Measurements from ENCODE around the gene PTPRF.
A peak's percentile ranks its signal among the peaks of the same experiment; 100 is the strongest.

Gene PTPRF

DNA sequence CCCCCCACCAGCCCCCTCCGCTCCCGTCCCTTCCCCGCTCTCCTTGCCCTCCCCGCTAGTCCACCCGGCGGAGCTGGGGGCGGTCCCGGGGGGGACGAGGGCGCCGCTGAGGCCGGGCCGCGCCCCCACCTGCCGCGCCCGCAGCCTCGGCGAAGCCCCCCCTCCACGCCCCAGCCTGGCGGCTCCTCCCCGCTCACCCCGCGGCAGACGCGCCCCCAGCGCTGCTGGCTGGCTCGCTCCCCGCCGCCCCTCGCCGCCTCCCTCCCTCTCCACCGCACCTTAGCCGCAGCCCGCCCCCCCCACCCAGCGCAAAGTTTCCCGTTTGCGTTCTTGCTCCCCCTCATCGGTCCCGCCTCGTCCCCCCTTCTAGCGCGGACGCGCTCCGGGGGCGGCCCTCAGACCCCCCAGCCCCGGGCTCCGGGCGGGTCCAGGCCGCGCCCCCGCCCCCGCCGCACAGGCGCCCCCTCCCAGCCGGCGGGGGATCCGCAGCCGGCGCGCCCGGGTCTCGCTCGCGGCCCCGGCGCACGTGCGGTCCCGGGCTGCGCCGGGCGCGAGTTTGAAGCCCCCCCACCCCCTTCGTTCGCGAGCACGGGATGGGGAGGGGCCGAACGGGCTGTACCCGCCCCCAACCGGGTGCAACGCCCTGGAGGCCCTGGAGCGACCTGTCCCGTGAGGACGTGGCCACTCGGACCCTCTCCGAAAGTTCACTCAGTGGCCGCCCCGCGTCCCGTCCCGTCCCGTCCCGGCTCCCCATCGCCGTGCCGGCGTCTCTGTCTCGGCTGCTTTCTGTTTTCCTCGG is 623 bp downstream of the PTPRF start:
- H3K9me3 ChIP-seq (ENCODE audit: control extremely low read depth in 1 of 5, control insufficient read depth in 4 of 5, insufficient read depth in 2 of 5, low read depth in 1 of 5, low read length in 4 of 5) = no peaks in the 10 kb centered on the region
- DNase-seq = peak in 2 of 3 donors; percentile 42 to 60
- no peaks in the 10 kb centered on the region for H3K36me3 ChIP-seq (ENCODE audit: control insufficient read depth in 4 of 4, insufficient read depth in 4 of 4, low read length in 3 of 4)
- ChIA-PET POLR2A (no interaction called here), CTCF (interaction anchor here (0.9 to 1.7 kb wide), 2 partner anchors 17 to 404 kb away, joined by 3 to 9 read pairs; no protein-coding TSS in a partner anchor)
- WGBS (ENCODE audit: insufficient coverage) = under 1% methylated on average over 63 of the region's 102 CpGs
- peaks cover 0 to 15% (median 8%) of the 10 kb centered on the region in 4 experiments for H3K4me1 ChIP-seq (ENCODE audit: control extremely low read depth in 1 of 4, control insufficient read depth in 4 of 4, insufficient read depth in 4 of 4, low read length in 3 of 4)
- peaks cover 2 to 14% (median 10%) of the 10 kb centered on the region in 5 experiments for H3K27me3 ChIP-seq (replicated peaks in 2 of 5; ENCODE audit: control insufficient read depth in 4 of 5, insufficient read depth in 5 of 5, low read length in 4 of 5)
- H3K27ac ChIP-seq (ENCODE audit: insufficient read depth in 1 of 2, low read depth in 1 of 2, low read length in 2 of 2, poor library complexity in 1 of 2, severe bottlenecking in 2 of 2) = no peak overlapping the region
- H3K4me3 ChIP-seq (ENCODE audit: control insufficient read depth in 1 of 7, extremely low read depth in 1 of 7, insufficient read depth in 4 of 7, low read depth in 2 of 7, low read length in 6 of 7) = peak overlapping the region; percentile 8 to 73 (median 57)

DNA sequence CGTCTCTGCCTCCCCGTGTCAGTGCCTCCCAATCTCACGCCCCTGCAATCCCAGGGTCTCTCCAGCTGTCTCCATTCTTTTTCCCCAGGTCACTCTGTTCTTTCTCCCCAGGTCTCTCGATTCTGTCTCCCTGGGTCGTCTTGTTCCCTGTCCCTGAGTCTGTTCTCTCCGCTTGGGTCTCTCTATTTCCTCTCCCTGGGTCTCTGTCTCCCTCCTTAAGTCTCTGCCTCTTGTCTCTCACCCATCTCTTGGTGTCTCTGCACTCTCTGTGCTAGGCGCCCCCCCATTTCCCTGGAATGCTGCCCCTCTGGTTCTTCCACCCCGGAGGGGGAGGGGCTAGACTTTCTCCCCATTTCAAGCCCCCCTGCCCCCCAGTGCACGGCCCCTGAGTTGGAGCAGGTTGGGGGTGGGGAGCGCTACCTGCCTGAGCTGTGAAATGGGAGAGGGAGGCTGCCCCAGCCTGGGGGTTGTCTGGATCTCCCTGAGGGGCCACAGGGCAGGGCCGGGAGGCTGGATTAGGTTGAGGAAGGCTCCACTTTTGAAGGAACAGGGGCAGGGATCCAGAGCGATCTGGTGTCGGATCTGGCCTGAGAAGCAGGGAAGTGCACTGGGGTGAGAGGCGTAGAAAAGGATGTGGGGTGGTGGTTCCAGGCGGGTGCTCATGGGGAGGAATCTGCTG is 1.4 kb downstream of the PTPRF start:
- Histone ChIP-seq H3K27me3 (replicated peaks in 2 of 5; ENCODE audit: control insufficient read depth in 4 of 5, insufficient read depth in 5 of 5, low read length in 4 of 5) (peaks cover 2 to 14% (median 10%) of the 10 kb centered on the region in 5 experiments), H3K4me3 (ENCODE audit: control insufficient read depth in 1 of 7, extremely low read depth in 1 of 7, insufficient read depth in 4 of 7, low read depth in 2 of 7, low read length in 6 of 7) (peak overlapping the region; percentile 8 to 73 (median 55)), H3K27ac (ENCODE audit: insufficient read depth in 1 of 2, low read depth in 1 of 2, low read length in 2 of 2, poor library complexity in 1 of 2, severe bottlenecking in 2 of 2) (no peak overlapping the region), H3K9me3 (ENCODE audit: control extremely low read depth in 1 of 5, control insufficient read depth in 4 of 5, insufficient read depth in 2 of 5, low read depth in 1 of 5, low read length in 4 of 5) (no peaks in the 10 kb centered on the region), H3K4me1 (ENCODE audit: control extremely low read depth in 1 of 4, control insufficient read depth in 4 of 4, insufficient read depth in 4 of 4, low read length in 3 of 4) (peaks cover 0 to 15% (median 8%) of the 10 kb centered on the region in 4 experiments), H3K36me3 (ENCODE audit: control insufficient read depth in 4 of 4, insufficient read depth in 4 of 4, low read length in 3 of 4) (no peaks in the 10 kb centered on the region)
- ChIA-PET POLR2A (no interaction called here), CTCF (no interaction called here)
- DNase-seq = no peak
- 57% methylated on average over 12 of the region's 15 CpGs for WGBS (ENCODE audit: insufficient coverage)

DNA sequence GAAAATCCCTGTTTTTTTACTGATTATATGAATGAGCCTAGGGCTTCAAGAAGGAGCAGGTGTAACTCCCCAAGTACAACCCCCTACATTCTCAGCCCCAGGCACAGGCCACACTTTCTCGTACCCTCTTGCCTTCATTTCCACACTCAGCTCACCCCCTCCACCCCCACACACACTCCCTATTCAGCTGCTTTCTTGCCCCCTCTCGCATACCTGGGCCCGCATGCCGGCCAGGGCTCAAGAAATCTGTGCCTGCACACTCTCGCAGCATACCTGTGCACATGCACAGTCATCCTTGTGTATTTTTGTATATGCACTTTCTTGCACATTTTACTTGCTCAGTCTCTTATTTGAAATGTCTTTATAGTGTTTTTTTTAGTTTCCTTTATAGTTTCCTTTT is 2.0 kb downstream of the PTPRF start:
- H3K4me1 ChIP-seq (ENCODE audit: control extremely low read depth in 1 of 4, control insufficient read depth in 4 of 4, insufficient read depth in 4 of 4, low read length in 3 of 4) = peaks cover 0 to 15% (median 8%) of the 10 kb centered on the region in 4 experiments
- no peak overlapping the region for H3K4me3 ChIP-seq (ENCODE audit: control insufficient read depth in 1 of 7, extremely low read depth in 1 of 7, insufficient read depth in 4 of 7, low read depth in 2 of 7, low read length in 6 of 7)
- ChIA-PET CTCF (interaction anchor here (1.3 kb wide), 1 partner anchor 402 kb away, joined by 5 read pairs; no protein-coding TSS in a partner anchor), POLR2A (interaction anchor here (1.3 kb wide), 1 partner anchor 117 kb away, joined by 3 read pairs; the partner anchor contains the start of gene KDM4A)
- 93% methylated on average over 5 of the region's 5 CpGs for WGBS (ENCODE audit: insufficient coverage)
- H3K27ac ChIP-seq (ENCODE audit: insufficient read depth in 1 of 2, low read depth in 1 of 2, low read length in 2 of 2, poor library complexity in 1 of 2, severe bottlenecking in 2 of 2) = no peak overlapping the region
- H3K9me3 ChIP-seq (ENCODE audit: control extremely low read depth in 1 of 5, control insufficient read depth in 4 of 5, insufficient read depth in 2 of 5, low read depth in 1 of 5, low read length in 4 of 5) = no peaks in the 10 kb centered on the region
- H3K36me3 ChIP-seq (ENCODE audit: control insufficient read depth in 4 of 4, insufficient read depth in 4 of 4, low read length in 3 of 4) = no peaks in the 10 kb centered on the region
- peaks cover 2 to 14% (median 10%) of the 10 kb centered on the region in 5 experiments for H3K27me3 ChIP-seq (replicated peaks in 2 of 5; ENCODE audit: control insufficient read depth in 4 of 5, insufficient read depth in 5 of 5, low read length in 4 of 5)
- no peak for DNase-seq

DNA sequence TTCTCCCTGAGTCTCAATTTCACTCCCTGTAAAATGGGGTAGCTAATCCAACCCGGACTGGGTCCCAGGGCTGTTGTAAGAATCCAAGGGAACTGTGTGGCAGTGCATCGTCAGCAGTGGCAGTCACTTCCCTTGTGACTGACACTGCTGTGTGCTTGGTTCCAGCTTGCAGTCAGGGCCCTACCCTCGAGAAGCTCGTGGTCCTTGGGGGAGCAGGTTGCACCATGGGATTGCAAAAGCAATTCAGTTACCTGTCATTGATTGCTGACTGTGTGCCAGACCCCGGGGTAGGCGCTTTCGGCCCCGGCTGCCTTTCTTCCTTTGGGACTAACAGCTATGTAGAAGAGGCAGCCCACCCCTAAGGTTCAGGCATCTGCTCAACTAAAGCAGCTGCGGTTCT is 2.9 kb downstream of the PTPRF start:
- Histone ChIP-seq H3K27me3 (replicated peaks in 2 of 5; ENCODE audit: control insufficient read depth in 4 of 5, insufficient read depth in 5 of 5, low read length in 4 of 5) (peaks cover 2 to 14% (median 6%) of the 10 kb centered on the region in 5 experiments), H3K4me1 (ENCODE audit: control extremely low read depth in 1 of 4, control insufficient read depth in 4 of 4, insufficient read depth in 4 of 4, low read length in 3 of 4) (peaks cover 0 to 15% (median 8%) of the 10 kb centered on the region in 4 experiments), H3K27ac (ENCODE audit: insufficient read depth in 1 of 2, low read depth in 1 of 2, low read length in 2 of 2, poor library complexity in 1 of 2, severe bottlenecking in 2 of 2) (no peak overlapping the region), H3K4me3 (ENCODE audit: control insufficient read depth in 1 of 7, extremely low read depth in 1 of 7, insufficient read depth in 4 of 7, low read depth in 2 of 7, low read length in 6 of 7) (no peak overlapping the region), H3K9me3 (ENCODE audit: control extremely low read depth in 1 of 5, control insufficient read depth in 4 of 5, insufficient read depth in 2 of 5, low read depth in 1 of 5, low read length in 4 of 5) (no peaks in the 10 kb centered on the region), H3K36me3 (ENCODE audit: control insufficient read depth in 4 of 4, insufficient read depth in 4 of 4, low read length in 3 of 4) (no peaks in the 10 kb centered on the region)
- ChIA-PET CTCF (interaction anchor here (0.9 to 2.6 kb wide), 5 partner anchors 13 to 401 kb away, joined by 3 to 8 read pairs (median 5); no protein-coding TSS in a partner anchor), POLR2A (interaction anchor here (1.3 kb wide), 1 partner anchor 117 kb away, joined by 3 read pairs; the partner anchor contains the start of gene KDM4A)
- DNase-seq = no peak
- 90% methylated on average over 9 of the region's 9 CpGs for WGBS (ENCODE audit: insufficient coverage)

- Histone ChIP-seq H3K36me3 (ENCODE audit: control insufficient read depth in 4 of 4, insufficient read depth in 4 of 4, low read length in 3 of 4) (no peaks in the 10 kb centered on the region), H3K4me3 (ENCODE audit: control insufficient read depth in 1 of 7, extremely low read depth in 1 of 7, insufficient read depth in 4 of 7, low read depth in 2 of 7, low read length in 6 of 7) (no peak overlapping the region), H3K27me3 (replicated peaks in 2 of 5; ENCODE audit: control insufficient read depth in 4 of 5, insufficient read depth in 5 of 5, low read length in 4 of 5) (peaks cover 2 to 14% (median 6%) of the 10 kb centered on the region in 5 experiments), H3K9me3 (ENCODE audit: control extremely low read depth in 1 of 5, control insufficient read depth in 4 of 5, insufficient read depth in 2 of 5, low read depth in 1 of 5, low read length in 4 of 5) (no peaks in the 10 kb centered on the region), H3K27ac (ENCODE audit: insufficient read depth in 1 of 2, low read depth in 1 of 2, low read length in 2 of 2, poor library complexity in 1 of 2, severe bottlenecking in 2 of 2) (no peak overlapping the region), H3K4me1 (ENCODE audit: control extremely low read depth in 1 of 4, control insufficient read depth in 4 of 4, insufficient read depth in 4 of 4, low read length in 3 of 4) (peaks cover 0 to 14% (median 8%) of the 10 kb centered on the region in 4 experiments)
- WGBS (ENCODE audit: insufficient coverage) = 56% methylated on average over 2 of the region's 2 CpGs
- ChIA-PET CTCF (interaction anchor here (1.4 to 2.6 kb wide), 3 partner anchors 12 to 230 kb away, joined by 4 to 8 read pairs (median 6); no protein-coding TSS in a partner anchor), POLR2A (no interaction called here)
- no peak for DNase-seq
Observed at GRCh38 chr1:43534256-43534655, 3.6 kb downstream of the PTPRF start.

- no peak for DNase-seq
- Histone ChIP-seq H3K36me3 (ENCODE audit: control insufficient read depth in 4 of 4, insufficient read depth in 4 of 4, low read length in 3 of 4) (no peaks in the 10 kb centered on the region), H3K27ac (ENCODE audit: insufficient read depth in 1 of 2, low read depth in 1 of 2, low read length in 2 of 2, poor library complexity in 1 of 2, severe bottlenecking in 2 of 2) (no peak overlapping the region), H3K27me3 (replicated peaks in 2 of 5; ENCODE audit: control insufficient read depth in 4 of 5, insufficient read depth in 5 of 5, low read length in 4 of 5) (peaks cover 0 to 4% (median 1%) of the 10 kb centered on the region in 5 experiments), H3K9me3 (ENCODE audit: control extremely low read depth in 1 of 5, control insufficient read depth in 4 of 5, insufficient read depth in 2 of 5, low read depth in 1 of 5, low read length in 4 of 5) (no peaks in the 10 kb centered on the region), H3K4me1 (ENCODE audit: control extremely low read depth in 1 of 4, control insufficient read depth in 4 of 4, insufficient read depth in 4 of 4, low read length in 3 of 4) (peaks cover 0 to 5% (median 4%) of the 10 kb centered on the region in 4 experiments), H3K4me3 (ENCODE audit: control insufficient read depth in 1 of 7, extremely low read depth in 1 of 7, insufficient read depth in 4 of 7, low read depth in 2 of 7, low read length in 6 of 7) (no peak overlapping the region)
- ChIA-PET CTCF (no interaction called here), POLR2A (no interaction called here)
- WGBS (ENCODE audit: insufficient coverage) = 100% methylated on average over 8 of the region's 8 CpGs
Observed at GRCh38 chr1:43536196-43536863, 5.6 kb downstream of the PTPRF start.

Measured in common myeloid progenitor, CD34-positive (primary cell).